ENCODE data around the gene ALX3.

Gene ALX3

GRCh38 chr1:110074166-110074565, 3.7 kb upstream of the ALX3 start:
- H3K4me1 ChIP-seq (ENCODE audit: control insufficient read depth in 1 of 2, insufficient read depth in 1 of 2, low read depth in 1 of 2, low read length in 1 of 2): peaks cover 0 to 12% of the 10 kb centered on the region in 2 experiments
- H3K27ac ChIP-seq: no peak overlapping the region
- H3K9me3 ChIP-seq: no peaks in the 10 kb centered on the region
- TF ChIP-seq, protein P1, sequence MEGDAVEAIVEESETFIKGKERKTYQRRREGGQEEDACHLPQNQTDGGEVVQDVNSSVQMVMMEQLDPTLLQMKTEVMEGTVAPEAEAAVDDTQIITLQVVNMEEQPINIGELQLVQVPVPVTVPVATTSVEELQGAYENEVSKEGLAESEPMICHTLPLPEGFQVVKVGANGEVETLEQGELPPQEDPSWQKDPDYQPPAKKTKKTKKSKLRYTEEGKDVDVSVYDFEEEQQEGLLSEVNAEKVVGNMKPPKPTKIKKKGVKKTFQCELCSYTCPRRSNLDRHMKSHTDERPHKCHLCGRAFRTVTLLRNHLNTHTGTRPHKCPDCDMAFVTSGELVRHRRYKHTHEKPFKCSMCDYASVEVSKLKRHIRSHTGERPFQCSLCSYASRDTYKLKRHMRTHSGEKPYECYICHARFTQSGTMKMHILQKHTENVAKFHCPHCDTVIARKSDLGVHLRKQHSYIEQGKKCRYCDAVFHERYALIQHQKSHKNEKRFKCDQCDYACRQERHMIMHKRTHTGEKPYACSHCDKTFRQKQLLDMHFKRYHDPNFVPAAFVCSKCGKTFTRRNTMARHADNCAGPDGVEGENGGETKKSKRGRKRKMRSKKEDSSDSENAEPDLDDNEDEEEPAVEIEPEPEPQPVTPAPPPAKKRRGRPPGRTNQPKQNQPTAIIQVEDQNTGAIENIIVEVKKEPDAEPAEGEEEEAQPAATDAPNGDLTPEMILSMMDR (IDR thresholded peaks at IDR 0.05): no peak
- H3K27me3 ChIP-seq: peaks cover 100% of the 10 kb centered on the region
- H3K4me3 ChIP-seq (ENCODE audit: low read depth in 1 of 2, low read length in 1 of 2): no peak overlapping the region
- H3K36me3 ChIP-seq: no peaks in the 10 kb centered on the region

GRCh38 chr1:110070282-110070669, 196 bp downstream of the ALX3 start:
- no peak overlapping the region for H3K4me3 ChIP-seq (ENCODE audit: low read depth in 1 of 2, low read length in 1 of 2)
- TF ChIP-seq, protein P1 (IDR thresholded peaks at IDR 0.05): no peak
- H3K9me3 ChIP-seq: no peaks in the 10 kb centered on the region
- H3K27me3 ChIP-seq: peaks cover 100% of the 10 kb centered on the region
- no peaks in the 10 kb centered on the region for H3K36me3 ChIP-seq
- no peak overlapping the region for H3K27ac ChIP-seq
- peaks cover 18 to 28% of the 10 kb centered on the region in 2 experiments for H3K4me1 ChIP-seq (ENCODE audit: control insufficient read depth in 1 of 2, insufficient read depth in 1 of 2, low read depth in 1 of 2, low read length in 1 of 2)

DNA sequence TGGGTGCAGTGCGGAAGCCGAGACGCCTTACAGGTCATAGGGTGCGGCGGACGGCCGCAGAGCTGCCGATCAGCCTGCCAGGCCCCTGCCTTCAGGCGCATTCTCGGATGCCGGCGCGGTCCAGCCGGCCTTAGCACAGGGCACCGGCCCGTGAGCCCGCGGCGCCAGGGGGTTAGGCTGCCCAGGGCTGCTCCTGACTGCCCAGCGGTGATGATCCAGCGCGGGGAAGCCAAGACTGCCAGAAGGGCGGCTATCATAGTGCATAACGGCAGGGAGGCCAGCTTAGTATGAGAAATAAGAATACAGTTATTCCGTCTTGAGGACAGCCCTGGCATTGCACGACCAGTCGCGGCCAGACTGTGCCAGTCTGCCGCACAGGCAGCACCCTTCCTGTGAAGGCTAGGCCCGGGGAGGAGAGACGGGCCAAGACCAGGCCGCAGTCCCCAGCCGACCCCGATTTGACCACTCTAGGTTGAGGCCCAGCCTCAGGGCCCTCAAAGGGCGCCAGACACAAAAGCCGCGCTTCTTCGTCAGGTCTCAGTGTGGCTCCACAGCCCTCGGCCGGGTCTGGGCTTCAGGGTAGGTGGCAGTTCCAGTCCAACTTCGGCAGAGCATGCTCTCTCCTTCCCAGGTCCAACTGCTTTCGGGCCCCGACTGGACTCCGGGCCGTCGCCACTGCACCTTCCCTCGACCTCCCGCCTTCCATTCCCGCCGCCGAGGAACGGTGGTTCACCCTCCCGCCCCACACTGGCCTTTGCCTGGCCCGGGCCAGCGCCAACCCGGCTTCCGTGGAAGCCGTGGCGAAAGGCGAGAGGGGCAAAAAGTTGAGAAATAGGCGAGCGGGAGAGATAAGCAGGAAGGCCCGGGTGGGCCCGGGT, 829 bp downstream of the ALX3 start:
- Histone ChIP-seq H3K9me3 (no peaks in the 10 kb centered on the region), H3K4me3 (ENCODE audit: low read depth in 1 of 2, low read length in 1 of 2) (no peak overlapping the region), H3K4me1 (ENCODE audit: control insufficient read depth in 1 of 2, insufficient read depth in 1 of 2, low read depth in 1 of 2, low read length in 1 of 2) (peaks cover 18 to 28% of the 10 kb centered on the region in 2 experiments), H3K27me3 (peaks cover 100% of the 10 kb centered on the region), H3K36me3 (no peaks in the 10 kb centered on the region), H3K27ac (no peak overlapping the region)
- TF ChIP-seq, protein P1 (IDR thresholded peaks at IDR 0.05): no peak

DNA sequence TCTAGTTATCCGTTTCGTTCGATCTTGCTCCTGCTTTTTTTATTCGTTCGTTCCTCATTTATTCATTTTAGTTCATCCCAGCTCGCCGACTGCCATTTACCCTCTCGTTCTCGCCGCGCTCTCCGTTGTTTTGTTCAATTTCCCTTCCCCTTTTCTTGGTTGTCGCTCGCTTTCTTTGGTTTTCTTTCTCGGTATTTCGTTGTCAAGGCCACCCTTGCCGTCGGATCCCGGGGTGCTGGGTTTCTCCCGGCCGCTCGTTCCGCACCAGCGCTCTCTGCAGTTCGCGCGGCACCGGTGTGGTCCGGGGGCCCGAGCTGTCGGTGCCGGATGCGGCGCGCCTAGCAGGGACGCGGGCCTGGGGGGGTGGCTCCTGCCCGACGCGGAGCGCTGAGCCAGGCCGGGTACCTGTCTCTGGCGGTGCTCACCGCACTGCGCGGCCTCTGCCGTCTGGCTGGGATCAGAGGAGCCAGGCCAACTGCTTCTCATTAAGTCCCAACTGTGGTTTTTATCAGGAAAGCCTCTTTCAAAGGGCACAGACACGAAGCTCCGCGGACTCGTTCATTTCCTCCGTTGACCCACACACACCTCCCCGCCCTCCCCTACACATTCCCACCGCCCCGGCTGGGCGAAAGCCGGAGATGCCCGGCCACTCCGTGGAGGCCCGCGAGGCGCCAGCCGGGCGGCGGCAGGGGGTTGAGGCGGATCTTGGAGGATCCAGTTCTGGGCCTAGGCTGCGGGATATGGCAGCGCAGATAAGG, 1.6 kb downstream of the ALX3 start:
- peaks cover 98% of the 10 kb centered on the region for H3K27me3 ChIP-seq
- TF ChIP-seq, protein P1 (IDR thresholded peaks at IDR 0.05): no peak
- H3K36me3 ChIP-seq: no peaks in the 10 kb centered on the region
- H3K4me3 ChIP-seq (ENCODE audit: low read depth in 1 of 2, low read length in 1 of 2): peak overlapping the region in 1 of 2 experiments; percentile 26
- no peaks in the 10 kb centered on the region for H3K9me3 ChIP-seq
- H3K4me1 ChIP-seq (ENCODE audit: control insufficient read depth in 1 of 2, insufficient read depth in 1 of 2, low read depth in 1 of 2, low read length in 1 of 2): peaks cover 18 to 28% of the 10 kb centered on the region in 2 experiments
- no peak overlapping the region for H3K27ac ChIP-seq

- no peaks in the 10 kb centered on the region for H3K9me3 ChIP-seq
- H3K4me1 ChIP-seq (ENCODE audit: control insufficient read depth in 1 of 2, insufficient read depth in 1 of 2, low read depth in 1 of 2, low read length in 1 of 2): peaks cover 18 to 28% of the 10 kb centered on the region in 2 experiments
- no peak overlapping the region for H3K27ac ChIP-seq
- H3K36me3 ChIP-seq: no peaks in the 10 kb centered on the region
- TF ChIP-seq, protein P1 (IDR thresholded peaks at IDR 0.05): no peak
- H3K4me3 ChIP-seq (ENCODE audit: low read depth in 1 of 2, low read length in 1 of 2): peak overlapping the region in 1 of 2 experiments; percentile 26
- peaks cover 91% of the 10 kb centered on the region for H3K27me3 ChIP-seq
These were observed 2.4 kb downstream of the ALX3 start for GRCh38 chr1:110067893-110068645.
